PFSK-1 (cell line): ENCODE results near the gene KAZN.

Source experiments
- FOXP2 ChIP-seq: optimal IDR thresholded peaks from 2 replicates; pipeline ENCODE3; 2011; ENCODE audit warnings: borderline replicate concordance, control low read depth, inconsistent platforms; ENCODE audit not compliant: insufficient read depth; ENCODE audit errors: extremely low read length, extremely low read depth
- POLR2AphosphoS5 ChIP-seq: IDR thresholded peaks from 2 replicates; pipeline ENCODE4 v1.6.1; 2012; ENCODE audit warnings: low read depth, mild to moderate bottlenecking, control low read depth, low read length, moderate library complexity
- SIN3A ChIP-seq: IDR thresholded peaks from 2 replicates; pipeline ENCODE4 v1.6.1; 2012; ENCODE audit warnings: mild to moderate bottlenecking, low read length, moderate library complexity, borderline replicate concordance; ENCODE audit not compliant: insufficient read depth
- TAF1 ChIP-seq: IDR thresholded peaks from 2 replicates; pipeline ENCODE4 v1.6.1; 2012; ENCODE audit warnings: low read length, control low read depth, borderline replicate concordance; ENCODE audit not compliant: insufficient read depth
- TF ChIP-seq, protein P1 (sequence below), 2 experiments: IDR thresholded peaks; 2 replicates each; pipeline versions ENCODE4 v1.6.1 to v1.8.0; 2011 to 2012; ENCODE audit warnings: low read depth in 2 of 2, low read length in 2 of 2, control low read depth in 1 of 2, inconsistent platforms in 1 of 2, mild to moderate bottlenecking in 1 of 2, moderate library complexity in 1 of 2; ENCODE audit not compliant: insufficient read depth in 1 of 2

KAZN gene

DNA sequence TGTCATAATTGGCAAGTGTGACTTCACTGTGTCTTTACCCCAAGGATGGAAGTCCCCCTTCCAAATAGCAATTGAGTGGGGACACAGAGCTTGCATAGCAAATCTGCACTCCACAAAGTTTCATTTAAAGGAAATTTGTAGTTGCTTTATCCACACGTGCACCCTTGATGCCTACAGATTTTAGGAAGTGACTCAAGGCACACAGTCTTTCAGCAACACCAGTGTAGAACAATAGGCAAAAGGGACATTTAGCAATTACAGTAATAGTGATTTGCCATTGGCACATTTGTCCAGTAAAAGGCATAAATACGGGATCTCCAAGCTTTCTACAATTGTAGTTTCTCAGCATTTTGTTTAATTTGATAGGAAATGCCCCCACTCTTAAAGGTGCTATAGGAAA is 43.4 kb upstream of the KAZN start:
- no peak for TF ChIP-seq FOXP2
- no peak for TF ChIP-seq TAF1
- no peak for TF ChIP-seq SIN3A
- TF ChIP-seq, protein P1, sequence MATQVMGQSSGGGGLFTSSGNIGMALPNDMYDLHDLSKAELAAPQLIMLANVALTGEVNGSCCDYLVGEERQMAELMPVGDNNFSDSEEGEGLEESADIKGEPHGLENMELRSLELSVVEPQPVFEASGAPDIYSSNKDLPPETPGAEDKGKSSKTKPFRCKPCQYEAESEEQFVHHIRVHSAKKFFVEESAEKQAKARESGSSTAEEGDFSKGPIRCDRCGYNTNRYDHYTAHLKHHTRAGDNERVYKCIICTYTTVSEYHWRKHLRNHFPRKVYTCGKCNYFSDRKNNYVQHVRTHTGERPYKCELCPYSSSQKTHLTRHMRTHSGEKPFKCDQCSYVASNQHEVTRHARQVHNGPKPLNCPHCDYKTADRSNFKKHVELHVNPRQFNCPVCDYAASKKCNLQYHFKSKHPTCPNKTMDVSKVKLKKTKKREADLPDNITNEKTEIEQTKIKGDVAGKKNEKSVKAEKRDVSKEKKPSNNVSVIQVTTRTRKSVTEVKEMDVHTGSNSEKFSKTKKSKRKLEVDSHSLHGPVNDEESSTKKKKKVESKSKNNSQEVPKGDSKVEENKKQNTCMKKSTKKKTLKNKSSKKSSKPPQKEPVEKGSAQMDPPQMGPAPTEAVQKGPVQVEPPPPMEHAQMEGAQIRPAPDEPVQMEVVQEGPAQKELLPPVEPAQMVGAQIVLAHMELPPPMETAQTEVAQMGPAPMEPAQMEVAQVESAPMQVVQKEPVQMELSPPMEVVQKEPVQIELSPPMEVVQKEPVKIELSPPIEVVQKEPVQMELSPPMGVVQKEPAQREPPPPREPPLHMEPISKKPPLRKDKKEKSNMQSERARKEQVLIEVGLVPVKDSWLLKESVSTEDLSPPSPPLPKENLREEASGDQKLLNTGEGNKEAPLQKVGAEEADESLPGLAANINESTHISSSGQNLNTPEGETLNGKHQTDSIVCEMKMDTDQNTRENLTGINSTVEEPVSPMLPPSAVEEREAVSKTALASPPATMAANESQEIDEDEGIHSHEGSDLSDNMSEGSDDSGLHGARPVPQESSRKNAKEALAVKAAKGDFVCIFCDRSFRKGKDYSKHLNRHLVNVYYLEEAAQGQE (IDR thresholded peaks at IDR 0.05; ENCODE audit: insufficient read depth in 1 of 2, low read depth in 2 of 2, low read length in 2 of 2) = no peak
- no peak for TF ChIP-seq POLR2AphosphoS5

DNA sequence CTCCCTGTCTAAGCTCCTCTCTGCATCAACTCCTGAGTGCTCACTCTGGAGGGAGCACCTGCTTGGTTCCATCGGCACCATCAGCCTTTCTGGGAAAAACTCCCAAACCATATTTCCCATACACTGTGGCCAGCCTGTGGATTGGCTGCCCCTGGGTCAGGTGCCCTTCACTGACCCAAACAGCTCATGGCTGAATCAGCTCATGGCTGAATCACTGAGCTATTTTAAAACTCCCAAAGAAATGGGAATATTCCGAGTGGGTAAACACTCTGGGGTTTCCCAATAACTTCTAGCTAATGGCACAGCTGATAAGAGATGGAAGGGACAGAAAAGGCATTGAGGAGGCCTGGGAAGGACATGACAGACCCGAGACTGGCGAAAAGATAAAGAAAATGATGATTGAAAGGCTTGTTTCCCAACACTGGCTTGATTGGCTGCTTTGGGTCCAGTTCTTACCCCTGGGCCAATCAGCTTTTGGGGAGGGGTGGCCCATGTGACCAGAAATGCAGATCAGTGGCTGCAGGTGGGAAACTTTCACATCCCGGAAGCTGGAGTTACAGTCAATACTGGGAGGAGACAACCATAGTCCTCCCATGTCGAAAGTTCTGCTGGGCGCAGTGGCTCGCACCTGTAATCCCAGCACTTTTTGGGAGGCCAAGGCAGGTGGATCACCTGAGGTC is 37.3 kb upstream of the KAZN start:
- TF ChIP-seq POLR2AphosphoS5 (no peak), FOXP2 (no peak), TAF1 (no peak)
- TF ChIP-seq, protein P1 (IDR thresholded peaks at IDR 0.05; ENCODE audit: insufficient read depth in 1 of 2, low read depth in 2 of 2, low read length in 2 of 2) = no peak

DNA sequence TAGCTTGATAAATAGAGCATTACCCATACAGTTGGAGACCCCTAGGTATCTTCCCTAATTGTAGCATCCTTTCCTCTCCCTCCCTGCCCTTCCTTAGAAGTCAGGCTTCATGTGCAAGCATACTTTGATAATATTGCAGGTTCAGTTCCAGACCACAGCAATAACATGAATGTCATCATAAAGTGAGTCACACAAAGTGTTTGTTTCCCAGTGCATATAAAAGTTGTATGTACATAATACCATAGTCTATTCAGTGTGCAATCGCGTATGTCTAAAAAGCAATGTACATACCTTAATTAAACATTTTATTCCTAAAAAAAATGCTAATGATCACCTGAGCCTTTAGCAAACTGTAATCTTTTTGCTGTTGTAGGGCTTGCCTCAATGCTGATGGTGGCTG is 33.4 kb upstream of the KAZN start:
- TF ChIP-seq SIN3A (no peak), FOXP2 (no peak), POLR2AphosphoS5 (no peak), TAF1 (no peak)
- TF ChIP-seq, protein P1 (IDR thresholded peaks at IDR 0.05; ENCODE audit: insufficient read depth in 1 of 2, low read depth in 2 of 2, low read length in 2 of 2) = no peak

DNA sequence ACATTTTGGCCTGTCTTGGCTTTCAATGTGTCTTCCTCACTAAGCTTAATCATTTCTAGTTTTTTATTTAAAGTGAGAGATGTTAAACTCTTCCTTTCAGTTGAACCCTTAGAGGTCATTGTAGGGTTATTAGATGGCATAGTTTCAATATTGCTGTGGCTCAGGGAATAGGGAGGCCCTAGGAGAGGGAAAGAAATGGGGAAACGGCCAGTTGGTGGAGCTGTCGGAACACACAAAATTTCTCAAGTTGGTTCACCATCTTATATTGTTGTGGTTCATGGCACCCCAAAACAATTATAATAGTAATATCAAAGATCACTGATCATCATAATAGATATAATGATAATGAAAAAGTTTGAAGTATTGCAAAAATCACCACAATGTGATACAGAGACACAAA is 31.4 kb upstream of the KAZN start:
- no peak for TF ChIP-seq POLR2AphosphoS5
- TF ChIP-seq SIN3A = no peak
- TF ChIP-seq TAF1 = no peak
- TF ChIP-seq FOXP2 = no peak
- TF ChIP-seq, protein P1 (IDR thresholded peaks at IDR 0.05; ENCODE audit: insufficient read depth in 1 of 2, low read depth in 2 of 2, low read length in 2 of 2) = no peak

DNA sequence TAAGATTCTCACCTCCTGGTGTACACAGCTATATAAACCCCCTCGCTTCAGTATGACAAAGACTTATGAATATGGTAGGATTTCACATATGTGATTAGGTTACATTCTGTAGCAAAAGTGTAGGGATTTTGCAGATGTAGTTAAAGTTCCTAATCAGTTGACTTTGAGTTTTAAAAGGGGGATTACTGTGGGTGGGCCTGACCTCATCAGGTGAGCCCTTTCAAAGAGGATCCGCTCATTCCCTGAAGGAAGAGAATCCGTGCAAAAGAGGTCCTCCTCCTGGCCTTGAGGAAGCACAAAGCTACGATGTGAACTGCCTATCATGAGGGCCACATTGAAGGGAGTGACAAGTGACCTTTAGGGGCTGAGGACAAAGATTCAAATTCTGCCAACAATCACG is 30.6 kb upstream of the KAZN start:
- TF ChIP-seq FOXP2 = no peak
- TF ChIP-seq, protein P1 (IDR thresholded peaks at IDR 0.05; ENCODE audit: insufficient read depth in 1 of 2, low read depth in 2 of 2, low read length in 2 of 2) = no peak
- no peak for TF ChIP-seq TAF1
- TF ChIP-seq SIN3A = no peak
- TF ChIP-seq POLR2AphosphoS5 = no peak
